Measurements from ENCODE around the gene CBY1. TPM values are rescaled to one million over a fixed set of nuclear protein-coding genes. Genes with fewer than 3 reads are reported as not detected.

CBY1 gene
- polyA plus RNA-seq, 1 of the 3 experiments (the other 2 are of a cell fraction): 21.8 TPM

GRCh38 chr22:38698407-38699094 lies 42.1 kb downstream of the CBY1 start:
- H3K4me1 ChIP-seq (ENCODE audit: control insufficient read depth in 1 of 2, insufficient read depth in 2 of 2, low read depth in 1 of 2, low read length in 1 of 2): peaks cover 7 to 20% of the 10 kb centered on the region in 2 experiments; a peak in 2 of 4 replicates
- H3K36me3 ChIP-seq (replicated peaks in 1 of 2; ENCODE audit: control insufficient read depth in 1 of 2, insufficient read depth in 2 of 2, low read length in 1 of 2): no peaks in the 10 kb centered on the region
- no peak overlapping the region for H3K9ac ChIP-seq
- H3K9me3 ChIP-seq: no peaks in the 10 kb centered on the region
- H3K79me2 ChIP-seq (ENCODE audit: insufficient read depth): peaks cover 69% of the 10 kb centered on the region
- H3F3A ChIP-seq (replicated peaks; ENCODE audit: insufficient read depth): peaks cover 29% of the 10 kb centered on the region
- H3K27ac ChIP-seq (ENCODE audit: low read depth in 2 of 2, low read length in 1 of 2): 0 out of 4 replicates have a peak overlapping the region, but pooled peaks of 1 of the 2 experiments have one; percentile 4
- TF ChIP-seq FOSL2 (IDR thresholded peaks at IDR 0.05; ENCODE audit: borderline replicate concordance, low read depth) (no peak), TCF12 (IDR thresholded peaks at IDR 0.05) (no peak), USF1 (IDR thresholded peaks at IDR 0.05; ENCODE audit: borderline replicate concordance, low read depth) (no peak), ELF1 (IDR thresholded peaks at IDR 0.05) (no peak), RAD21 (IDR thresholded peaks at IDR 0.05; ENCODE audit: low read length) (no peak), MXI1 (IDR thresholded peaks at IDR 0.05; ENCODE audit: low read depth, low read length) (no peak), TAF1 (IDR thresholded peaks at IDR 0.05; ENCODE audit: borderline replicate concordance, low read depth, low read length) (no peak), SIN3A (IDR thresholded peaks at IDR 0.05; ENCODE audit: borderline replicate concordance, low read depth, low read length) (no peak), RFX5 (IDR thresholded peaks at IDR 0.05; ENCODE audit: low read length) (no peak), SMC3 (IDR thresholded peaks at IDR 0.05; ENCODE audit: low read depth, low read length) (no peak), EZH2phosphoT487 (IDR thresholded peaks at IDR 0.05; ENCODE audit: borderline replicate concordance, low read depth) (no peak)
- H3K9me2 ChIP-seq: no peaks in the 10 kb centered on the region
- CTCF ChIA-PET: interaction anchor here (1.0 to 3.0 kb wide), 3 partner anchors 10 to 34 kb away, joined by 3 to 13 read pairs (median 4); partner anchors contain the start of gene TOMM22
- DNase-seq: no peak
- peak overlapping the region; percentile 85 for H3K4me2 ChIP-seq
- peak overlapping the region; percentile 65 to 70 for H3K4me3 ChIP-seq (ENCODE audit: low read depth in 2 of 2, low read length in 1 of 2)
- H3K27me3 ChIP-seq (ENCODE audit: insufficient read depth): no peaks in the 10 kb centered on the region
- no peaks in the 10 kb centered on the region for H4K20me1 ChIP-seq (ENCODE audit: insufficient read depth)
- 94% methylated on average over 12 of the region's 13 CpGs for WGBS (ENCODE audit: low lambda C conversion rate)
- H2AFZ ChIP-seq (ENCODE audit: low read depth): no peak overlapping the region
- POLR2A ChIA-PET: interaction anchor here (2.3 kb wide), 1 partner anchor 17 kb away, joined by 8 read pairs; the partner anchor contains the start of gene TOMM22

GRCh38 chr22:38699143-38699542 lies 42.7 kb downstream of the CBY1 start:
- Histone ChIP-seq H3K9me3 (no peaks in the 10 kb centered on the region), H3K4me1 (ENCODE audit: control insufficient read depth in 1 of 2, insufficient read depth in 2 of 2, low read depth in 1 of 2, low read length in 1 of 2) (peaks cover 7 to 20% of the 10 kb centered on the region in 2 experiments; a peak in 2 of 4 replicates), H3K79me2 (ENCODE audit: insufficient read depth) (peaks cover 63% of the 10 kb centered on the region), H3K9ac (peak overlapping the region; percentile 95; the same call in 1 of the 2 replicates), H3F3A (replicated peaks; ENCODE audit: insufficient read depth) (peaks cover 29% of the 10 kb centered on the region), H3K4me3 (ENCODE audit: low read depth in 2 of 2, low read length in 1 of 2) (peak overlapping the region; percentile 65 to 70), H3K27ac (ENCODE audit: low read depth in 2 of 2, low read length in 1 of 2) (peak overlapping the region in 1 of 2 experiments; percentile 75; a peak in 1 of 4 replicates), H3K27me3 (ENCODE audit: insufficient read depth) (no peaks in the 10 kb centered on the region), H2AFZ (ENCODE audit: low read depth) (no peak overlapping the region), H3K36me3 (replicated peaks in 1 of 2; ENCODE audit: control insufficient read depth in 1 of 2, insufficient read depth in 2 of 2, low read length in 1 of 2) (no peaks in the 10 kb centered on the region), H3K4me2 (peak overlapping the region; percentile 85), H3K9me2 (no peaks in the 10 kb centered on the region), H4K20me1 (ENCODE audit: insufficient read depth) (no peaks in the 10 kb centered on the region)
- CTCF ChIA-PET: interaction anchor here (0.6 to 3.0 kb wide), 3 partner anchors 17 to 48 kb away, joined by 4 to 13 read pairs (median 4); partner anchors contain the start of gene TOMM22
- 67% methylated on average over 1 of the region's 5 CpGs for WGBS (ENCODE audit: low lambda C conversion rate)
- DNase-seq: no peak
- POLR2A ChIA-PET: interaction anchor here (2.3 kb wide), 1 partner anchor 18 kb away, joined by 8 read pairs; the partner anchor contains the start of gene TOMM22
- TF ChIP-seq TEAD4 (IDR thresholded peaks at IDR 0.05; ENCODE audit: borderline replicate concordance, insufficient read depth): no peak
- no peak for TF ChIP-seq SMC3 (IDR thresholded peaks at IDR 0.05; ENCODE audit: low read depth, low read length)
- no peak for TF ChIP-seq SIN3A (IDR thresholded peaks at IDR 0.05; ENCODE audit: borderline replicate concordance, low read depth, low read length)
- TF ChIP-seq ELF1 (IDR thresholded peaks at IDR 0.05): no peak
- no peak for TF ChIP-seq USF1 (IDR thresholded peaks at IDR 0.05; ENCODE audit: borderline replicate concordance, low read depth)
- TF ChIP-seq TCF12 (IDR thresholded peaks at IDR 0.05): no peak
- no peak for TF ChIP-seq JUND (IDR thresholded peaks at IDR 0.05)
- TF ChIP-seq NFIC (IDR thresholded peaks at IDR 0.05; ENCODE audit: borderline replicate concordance): no peak
- no peak for TF ChIP-seq MAX (IDR thresholded peaks at IDR 0.05; ENCODE audit: low read depth)
- TF ChIP-seq NRF1 (IDR thresholded peaks at IDR 0.05; ENCODE audit: low read depth, low read length): no peak
- TF ChIP-seq EP300 (IDR thresholded peaks at IDR 0.05; ENCODE audit: borderline replicate concordance in 1 of 2, low read depth in 1 of 2, low read length in 1 of 2): no peak
- no peak for TF ChIP-seq MXI1 (IDR thresholded peaks at IDR 0.05; ENCODE audit: low read depth, low read length)
- no peak for TF ChIP-seq PBX3 (IDR thresholded peaks at IDR 0.05)
- no peak for TF ChIP-seq EZH2phosphoT487 (IDR thresholded peaks at IDR 0.05; ENCODE audit: borderline replicate concordance, low read depth)
- TF ChIP-seq USF2 (IDR thresholded peaks at IDR 0.05; ENCODE audit: borderline replicate concordance, low read depth, low read length): no peak
- TF ChIP-seq GATA2 (CRISPR knock-in tag; IDR thresholded peaks at IDR 0.05): no peak

All from SK-N-SH (cell line).